Transverse colon (tissue), 4 donors: ENCODE measurements around the gene KRT78.
"Not testable (repeated sequence)": the region's sequence is repeated elsewhere in the genome, so short reads cannot be mapped to it uniquely, and the experiment has no call there.

Experiments
- CTCF ChIP-seq, 5 experiments: fragments of 200-600 bp in 3 of 5; fragments of 450-650 bp in 2 of 5; sonication (generic) in 3 of 5; IDR thresholded peaks; 1 replicate in 2 of 5; 2 replicates in 3 of 5; pipeline ENCODE4 v1.5.1; 2016 to 2017; ENCODE audit warnings: antibody characterized with exemption in 5 of 5, inconsistent platforms in 3 of 5, mild to moderate bottlenecking in 2 of 5, moderate library complexity in 1 of 5
- POLR2A ChIP-seq: fragments of 450-650 bp; IDR thresholded peaks from one replicate; pipeline ENCODE4 v1.6.1; 2016; ENCODE audit warnings: antibody characterized with exemption, mild to moderate bottlenecking, moderate library complexity
- POLR2AphosphoS5 ChIP-seq, 3 donors: sonication (generic); formaldehyde crosslinking; IDR thresholded peaks; one replicate each; pipeline ENCODE4 v1.6.1; 2016; ENCODE audit warnings: antibody characterized with exemption in 3 of 3

- TF ChIP-seq CTCF (IDR thresholded peaks at IDR 0.05); POLR2A; POLR2AphosphoS5 (IDR thresholded peaks at IDR 0.05): not testable (repeated sequence)
Observed at GRCh38 chr12:52795332-52795674, 53.5 kb downstream of the KRT78 start.
